Endothelial cell (in vitro differentiated cells): ENCODE measurements around the gene CIC. TPM values are rescaled to one million over a fixed set of nuclear protein-coding genes. Genes with fewer than 3 reads are reported as not detected.
A peak's percentile ranks its signal among the peaks of the same experiment; 100 is the strongest.

ENCODE experiments used
- DNase-seq: peaks from one replicate; pipeline ENCODE4 v3.0.0; 2021; ENCODE audit warnings: low spot score
- H3K27ac Mint-ChIP-seq: one replicate; pipeline ENCODE4 v1.8.0; 2021; ENCODE audit warnings: mixed read lengths, inconsistent platforms; ENCODE audit not compliant: unreplicated experiment
- H3K27me3 Mint-ChIP-seq: one replicate; pipeline ENCODE4 v1.8.0; 2021; ENCODE audit warnings: mild to moderate bottlenecking, moderate library complexity, mixed read lengths, inconsistent platforms; ENCODE audit not compliant: unreplicated experiment
- H3K36me3 Mint-ChIP-seq: one replicate; pipeline ENCODE4 v1.8.0; 2021; ENCODE audit warnings: mild to moderate bottlenecking, low read depth, mixed read lengths, inconsistent platforms; ENCODE audit not compliant: unreplicated experiment
- H3K4me1 Mint-ChIP-seq: one replicate; pipeline ENCODE4 v1.8.0; 2021; ENCODE audit warnings: mild to moderate bottlenecking, mixed read lengths, inconsistent platforms; ENCODE audit not compliant: unreplicated experiment
- H3K4me3 Mint-ChIP-seq: one replicate; pipeline ENCODE4 v1.8.0; 2021; ENCODE audit warnings: mild to moderate bottlenecking, mixed read lengths, inconsistent platforms; ENCODE audit not compliant: unreplicated experiment
- H3K9me3 Mint-ChIP-seq: one replicate; pipeline ENCODE4 v1.8.0; 2021; ENCODE audit warnings: mixed read lengths, inconsistent platforms; ENCODE audit not compliant: unreplicated experiment
- CTCF ChIP-seq: fragments of 200-600 bp; sonication (generic); IDR thresholded peaks from one replicate; pipeline ENCODE4 v1.5.0; 2021; ENCODE audit warnings: antibody characterized with exemption; ENCODE audit not compliant: unreplicated experiment
- total RNA-seq: library from RNA; stranded (reverse); fragmentation: NEBNext Ultra II Directional; extraction: Animal tissue kit (Norgen Biotek cat#: 25700); gene quantifications from one replicate; pipeline ENCODE4 v1.2.1, GENCODE V29; 2021; ENCODE audit not compliant: unreplicated experiment

Gene CIC
- total RNA-seq, 1 donor from 2014 or later: 85.7 TPM

- DNase-seq: no peak
- H3K27ac Mint-ChIP-seq: no peak overlapping the region
Measured at GRCh38 chr19:42313840-42314755, 45.0 kb downstream of the CIC start.

DNA sequence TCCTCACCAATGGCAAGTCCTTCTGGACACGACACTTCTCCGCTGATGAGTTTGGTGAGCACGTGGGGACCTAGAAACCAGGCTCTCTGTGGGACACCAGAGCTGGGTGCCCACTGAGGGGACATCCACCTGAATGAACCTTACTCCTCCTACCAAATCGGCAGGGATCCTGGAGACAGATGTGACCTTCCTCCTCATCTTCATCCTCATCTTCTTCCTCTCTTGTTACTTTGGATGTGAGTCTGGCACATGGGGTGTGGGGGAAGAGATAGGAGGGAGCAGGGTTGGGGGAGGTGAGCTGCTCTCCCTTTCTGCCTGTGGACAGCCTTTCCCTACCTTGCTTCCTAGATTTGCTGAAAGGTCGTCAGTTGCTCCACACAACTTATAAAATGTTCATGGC is 46.0 kb downstream of the CIC start:
- no peak overlapping the region for H3K4me3 Mint-ChIP-seq
- no peak for DNase-seq
- no peaks in the 10 kb centered on the region for H3K9me3 Mint-ChIP-seq
- peaks cover 4% of the 10 kb centered on the region for H3K36me3 Mint-ChIP-seq
- peaks cover 7% of the 10 kb centered on the region for H3K4me1 Mint-ChIP-seq
- H3K27me3 Mint-ChIP-seq: peaks cover 12% of the 10 kb centered on the region
- no peak for TF ChIP-seq CTCF
- no peak overlapping the region for H3K27ac Mint-ChIP-seq

More at GRCh38 chr19:42313840-42314755, 45.0 kb downstream of the CIC start:
- H3K4me3 Mint-ChIP-seq: peak overlapping the region; percentile 82
- H3K9me3 Mint-ChIP-seq: no peaks in the 10 kb centered on the region
- peaks cover 12% of the 10 kb centered on the region for H3K27me3 Mint-ChIP-seq
- no peak for TF ChIP-seq CTCF
- H3K4me1 Mint-ChIP-seq: peaks cover 7% of the 10 kb centered on the region
- H3K36me3 Mint-ChIP-seq: peaks cover 4% of the 10 kb centered on the region

DNA sequence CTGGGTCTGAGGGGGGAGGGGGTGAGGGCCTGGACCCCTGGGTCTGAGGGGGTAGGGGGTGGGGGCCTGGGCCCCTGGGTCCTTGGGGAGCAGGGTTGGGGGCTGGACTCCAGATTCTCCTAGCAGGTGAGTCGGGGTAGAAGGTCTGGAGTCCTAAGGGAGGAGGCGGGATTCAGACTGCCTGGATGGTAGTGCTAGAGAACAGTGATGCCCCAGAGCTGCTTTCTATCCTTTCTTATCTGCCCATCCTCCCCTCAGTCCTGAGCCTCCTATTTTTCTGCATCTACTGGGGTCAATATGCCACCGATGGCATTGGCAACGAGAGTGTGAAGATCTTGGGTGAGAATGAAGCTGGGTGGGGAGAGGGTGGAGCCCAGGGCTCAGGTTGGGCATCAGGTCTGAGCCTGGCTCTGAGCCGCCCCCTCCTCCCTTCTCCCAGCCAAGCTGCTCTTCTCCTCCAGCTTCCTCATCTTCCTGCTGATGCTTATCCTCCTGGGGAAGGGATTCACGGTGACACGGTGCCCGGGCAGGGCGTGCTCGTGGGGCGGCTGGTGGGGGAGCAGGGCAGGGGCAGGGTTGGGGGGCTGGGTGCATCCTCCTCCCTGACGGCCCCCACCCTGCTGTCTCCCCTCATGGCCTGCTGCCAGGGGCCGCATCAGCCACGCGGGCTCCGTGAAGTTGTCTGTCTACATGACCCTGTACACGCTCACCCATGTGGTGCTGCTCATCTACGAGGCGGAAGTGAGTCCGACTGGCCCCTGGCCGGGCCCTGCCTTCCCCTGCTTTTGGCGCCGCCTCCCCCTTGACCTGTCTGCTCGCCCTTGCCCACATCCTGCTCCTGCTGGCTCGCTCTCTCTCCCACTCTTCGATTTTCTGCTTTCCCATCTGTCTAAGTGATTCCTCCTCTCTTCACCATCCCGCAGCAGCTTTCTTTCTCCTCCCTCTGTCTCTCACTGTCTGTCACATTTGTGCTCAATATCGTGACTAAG is 47.5 kb downstream of the CIC start:
- peaks cover 8% of the 10 kb centered on the region for H3K27me3 Mint-ChIP-seq
- H3K36me3 Mint-ChIP-seq: no peaks in the 10 kb centered on the region
- H3K4me3 Mint-ChIP-seq: no peak overlapping the region
- peaks cover 7% of the 10 kb centered on the region for H3K4me1 Mint-ChIP-seq
- H3K27ac Mint-ChIP-seq: no peak overlapping the region
- TF ChIP-seq CTCF: no peak
- no peak for DNase-seq
- no peaks in the 10 kb centered on the region for H3K9me3 Mint-ChIP-seq

DNA sequence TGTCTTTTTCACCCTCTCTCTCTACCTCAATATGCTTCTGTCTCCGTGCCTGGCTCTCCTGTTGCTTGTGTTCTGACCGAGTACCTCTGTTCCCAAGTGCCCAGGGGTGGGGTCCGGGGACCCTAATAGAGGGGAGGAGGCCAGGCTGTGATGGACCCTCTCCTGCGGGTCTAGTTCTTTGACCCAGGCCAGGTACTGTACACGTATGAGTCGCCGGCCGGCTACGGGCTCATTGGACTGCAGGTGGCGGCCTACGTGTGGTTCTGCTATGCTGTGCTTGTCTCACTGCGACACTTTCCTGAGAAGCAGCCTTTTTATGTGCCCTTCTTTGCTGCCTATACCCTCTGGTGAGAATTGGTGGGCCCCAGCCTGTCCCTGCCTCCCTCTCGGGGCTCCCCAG is 48.5 kb downstream of the CIC start:
- no peaks in the 10 kb centered on the region for H3K36me3 Mint-ChIP-seq
- no peak overlapping the region for H3K27ac Mint-ChIP-seq
- no peaks in the 10 kb centered on the region for H3K9me3 Mint-ChIP-seq
- H3K4me1 Mint-ChIP-seq: peaks cover 7% of the 10 kb centered on the region
- no peak overlapping the region for H3K4me3 Mint-ChIP-seq
- no peak for TF ChIP-seq CTCF
- no peak for DNase-seq
- peaks cover 8% of the 10 kb centered on the region for H3K27me3 Mint-ChIP-seq
